ENCODE measurements around the gene PACRG.
A peak's percentile ranks its signal among the peaks of the same experiment; 100 is the strongest.
"Not testable (repeated sequence)": the region's sequence is repeated elsewhere in the genome, so short reads cannot be mapped to it uniquely, and the experiment has no call there.

The PACRG gene

GRCh38 chr6:162940426-162940825 is 212.7 kb downstream of the PACRG start:
- no peak for DNase-seq (ENCODE audit: low spot score)
- no peak for FAIRE-seq

- FAIRE-seq (no peak), DNase-seq (ENCODE audit: low spot score) (no peak)
These were observed 213.4 kb downstream of the PACRG start for GRCh38 chr6:162941128-162941527.

- DNase-seq (ENCODE audit: low spot score) = no peak
- FAIRE-seq = no peak
These were observed 215.1 kb downstream of the PACRG start for GRCh38 chr6:162942866-162943265.

- FAIRE-seq (no peak), DNase-seq (ENCODE audit: low spot score) (no peak)
These were observed 215.6 kb downstream of the PACRG start for GRCh38 chr6:162943369-162943768.

- FAIRE-seq = no peak
These were observed 223.5 kb downstream of the PACRG start for GRCh38 chr6:162951164-162951743.

GRCh38 chr6:162952423-162952822 is 224.6 kb downstream of the PACRG start:
- DNase-seq (ENCODE audit: low spot score) (no peak), FAIRE-seq (no peak)

More at GRCh38 chr6:162951164-162951743, 223.5 kb downstream of the PACRG start:
- DNase-seq (ENCODE audit: low spot score) = no peak

- FAIRE-seq (no peak), DNase-seq (ENCODE audit: low spot score) (no peak)
These were observed 229.3 kb downstream of the PACRG start for GRCh38 chr6:162957062-162957461.

GRCh38 chr6:162960679-162961457 is 233.1 kb downstream of the PACRG start:
- FAIRE-seq (peak; percentile 50), DNase-seq (ENCODE audit: low spot score) (no peak)

- FAIRE-seq (no peak), DNase-seq (ENCODE audit: low spot score) (no peak)
These were observed 234.3 kb downstream of the PACRG start for GRCh38 chr6:162962093-162962492.

GRCh38 chr6:162963861-162964260 is 236.1 kb downstream of the PACRG start:
- FAIRE-seq (no peak), DNase-seq (ENCODE audit: low spot score) (no peak)

GRCh38 chr6:162964488-162965140 is 236.8 kb downstream of the PACRG start:
- peak; percentile 70 for FAIRE-seq
- DNase-seq (ENCODE audit: low spot score) = peak; percentile 78

GRCh38 chr6:162965366-162965765 is 237.6 kb downstream of the PACRG start:
- DNase-seq (ENCODE audit: low spot score) = no peak
- no peak for FAIRE-seq

GRCh38 chr6:162970246-162970645 is 242.5 kb downstream of the PACRG start:
- DNase-seq (ENCODE audit: low spot score) (no peak), FAIRE-seq (no peak)

GRCh38 chr6:162971356-162971755 is 243.6 kb downstream of the PACRG start:
- FAIRE-seq (no peak), DNase-seq (ENCODE audit: low spot score) (no peak)

- FAIRE-seq (no peak), DNase-seq (ENCODE audit: low spot score) (no peak)
These were observed 245.5 kb downstream of the PACRG start for GRCh38 chr6:162973151-162973872.

- no peak for FAIRE-seq
- no peak for DNase-seq (ENCODE audit: low spot score)
These were observed 246.2 kb downstream of the PACRG start for GRCh38 chr6:162973980-162974379.

- DNase-seq (ENCODE audit: low spot score) (no peak), FAIRE-seq (no peak)
These were observed 246.9 kb downstream of the PACRG start for GRCh38 chr6:162974685-162975084.

- DNase-seq (ENCODE audit: low spot score) (no peak), FAIRE-seq (no peak)
These were observed 248.4 kb downstream of the PACRG start for GRCh38 chr6:162976141-162976540.

- not testable (repeated sequence) for FAIRE-seq; DNase-seq (ENCODE audit: low spot score)
These were observed 255.5 kb downstream of the PACRG start for GRCh38 chr6:162983234-162983633.

- FAIRE-seq (no peak), DNase-seq (ENCODE audit: low spot score) (no peak)
These were observed 271.0 kb downstream of the PACRG start for GRCh38 chr6:162998777-162999176.

GRCh38 chr6:162999575-163000285 is 272.0 kb downstream of the PACRG start:
- FAIRE-seq = no peak
- no peak for DNase-seq (ENCODE audit: low spot score)

Measured in urothelium cell line (cell line).